Fibroblast of skin of abdomen (primary cell): ENCODE data around the gene IFNL4.
"Not testable (repeated sequence)": the region's sequence is repeated elsewhere in the genome, so short reads cannot be mapped to it uniquely, and the experiment has no call there.

ENCODE experiments used
- DNase-seq: peaks from one replicate; pipeline ENCODE4 v3.0.0-alpha.2; 2013

The IFNL4 gene

DNA sequence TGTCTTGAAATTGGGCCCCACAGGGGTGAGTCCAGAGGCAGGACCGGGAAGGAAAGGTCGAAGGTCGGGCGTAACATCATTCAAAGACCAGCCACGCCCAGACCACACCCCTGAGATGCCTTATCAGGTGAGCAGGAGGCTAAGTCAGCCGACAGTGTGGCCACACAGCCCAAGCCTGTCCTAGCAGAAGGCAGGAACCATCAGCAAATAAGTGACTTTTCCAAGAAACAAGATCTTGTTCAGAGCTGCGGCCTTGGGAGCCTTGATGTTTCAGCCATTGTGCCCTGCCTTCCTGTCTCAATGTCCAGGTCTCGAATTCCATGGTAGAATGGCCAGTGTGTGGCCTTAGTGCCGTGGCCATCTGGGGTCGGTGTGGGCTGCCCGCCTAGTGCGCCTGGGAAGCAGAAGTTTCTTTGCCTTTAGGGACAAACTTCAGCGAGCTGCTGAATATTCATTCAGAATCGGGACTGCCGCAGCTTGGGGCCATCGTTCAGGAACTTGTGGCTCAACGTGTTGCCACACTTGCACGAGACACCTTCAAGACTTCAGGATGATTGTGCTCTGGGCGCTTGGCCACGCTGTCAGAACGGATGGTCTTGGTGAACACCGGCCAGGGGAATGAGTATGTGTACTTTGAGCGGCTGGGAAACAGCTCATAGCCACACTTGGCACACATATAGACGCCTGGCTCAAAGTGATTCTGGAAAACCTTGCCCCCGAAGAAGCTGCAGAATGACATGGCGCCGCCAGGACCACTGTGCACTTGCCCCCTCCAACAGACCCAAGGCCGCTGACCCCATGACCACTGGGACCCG is 6.1 kb upstream of the IFNL4 start:
- DNase-seq, result no peak

DNA sequence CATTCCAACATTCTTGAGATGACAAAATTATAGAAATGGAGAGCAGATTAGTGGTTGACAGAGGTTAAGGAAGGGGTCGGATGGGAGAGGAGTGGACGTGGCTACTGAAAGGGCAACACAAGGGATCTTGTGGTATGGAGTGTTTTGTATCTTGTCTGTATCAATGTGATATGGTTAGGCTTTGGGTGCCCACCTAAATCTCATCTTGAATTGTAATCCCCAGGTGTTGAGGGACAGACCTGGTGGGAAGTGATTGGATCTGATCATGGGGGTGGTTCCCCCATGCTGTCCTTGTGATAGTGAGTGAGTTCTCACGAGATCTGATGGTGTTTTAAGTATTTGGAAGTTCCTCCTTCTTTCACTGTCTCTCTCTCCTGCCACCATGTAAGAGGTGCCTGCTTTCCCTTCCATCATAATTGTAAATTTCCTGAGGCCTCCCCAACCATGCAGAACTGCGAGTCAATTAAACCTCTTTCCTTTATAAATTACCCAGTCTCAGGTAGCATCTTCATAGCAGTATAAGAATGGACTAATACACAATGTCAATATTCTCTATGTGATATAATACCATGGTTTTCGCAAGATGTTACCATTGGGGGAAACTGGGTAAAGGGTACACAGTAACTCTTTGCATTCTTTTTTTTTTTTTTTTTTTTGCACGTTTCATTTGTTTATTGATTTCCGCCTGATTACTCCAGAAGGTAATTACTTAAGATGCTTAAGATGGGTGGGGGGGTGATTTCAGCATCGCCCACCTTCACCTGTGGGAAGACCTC is 4.9 kb upstream of the IFNL4 start:
- DNase-seq, result no peak

DNA sequence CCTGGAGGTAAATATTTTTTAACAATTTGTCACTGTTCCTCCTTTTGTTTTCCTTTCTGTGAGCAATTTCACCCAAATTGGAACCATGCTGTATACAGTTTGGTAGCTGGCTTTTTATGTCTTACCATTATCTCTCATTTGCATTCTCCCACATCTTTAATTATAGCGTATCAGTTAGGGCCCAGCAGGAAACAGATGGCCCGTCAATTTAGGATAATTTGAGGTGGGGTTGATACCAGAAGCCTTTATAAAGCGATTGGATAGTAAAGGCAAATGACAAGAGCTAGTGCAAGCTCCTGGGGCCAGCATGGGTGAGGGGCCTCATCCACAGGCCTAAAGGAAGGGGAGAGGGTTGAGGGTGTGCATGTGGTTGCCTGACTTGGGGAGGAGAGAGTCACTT is 3.8 kb upstream of the IFNL4 start:
- DNase-seq, result no peak

DNA sequence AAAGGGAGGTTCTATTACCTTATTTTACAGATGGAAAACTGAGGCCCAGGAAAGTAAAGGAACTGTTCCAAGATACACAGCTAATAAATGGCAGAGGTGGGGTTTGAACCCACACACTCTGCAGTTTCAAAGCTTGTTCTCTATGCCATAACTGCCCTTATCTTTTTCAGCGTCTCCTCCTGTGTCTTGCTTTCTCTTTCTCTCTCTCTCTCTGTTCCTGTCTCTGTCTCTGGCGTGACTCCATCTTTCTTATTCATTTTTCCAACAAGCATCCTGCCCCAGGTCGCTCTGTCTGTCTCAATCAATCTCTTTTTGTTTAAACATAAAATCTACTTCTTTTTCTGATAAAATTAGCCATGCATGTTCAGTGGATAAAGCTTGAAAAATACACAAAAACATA is 3.2 kb upstream of the IFNL4 start:
- DNase-seq, result no peak

DNA sequence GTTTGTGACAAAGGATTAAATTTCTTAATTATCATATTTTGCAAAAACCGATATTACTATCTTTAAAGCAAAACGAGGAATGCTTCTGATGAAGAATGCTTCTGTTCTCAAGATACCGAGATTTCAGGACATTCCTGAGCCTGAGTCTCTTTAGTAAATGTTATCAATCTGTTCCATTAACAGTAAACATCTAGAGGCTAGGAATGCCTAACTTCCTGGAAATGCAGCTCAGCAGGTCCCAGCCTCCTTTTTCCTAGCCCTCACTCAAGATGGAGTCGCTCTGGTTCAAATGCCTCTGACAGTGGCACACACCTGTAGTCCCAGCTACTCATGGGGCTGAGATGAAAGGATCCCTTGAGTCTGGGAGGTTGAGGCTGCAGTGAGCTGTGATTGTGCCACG is 2.4 kb upstream of the IFNL4 start:
- no peak for DNase-seq

DNA sequence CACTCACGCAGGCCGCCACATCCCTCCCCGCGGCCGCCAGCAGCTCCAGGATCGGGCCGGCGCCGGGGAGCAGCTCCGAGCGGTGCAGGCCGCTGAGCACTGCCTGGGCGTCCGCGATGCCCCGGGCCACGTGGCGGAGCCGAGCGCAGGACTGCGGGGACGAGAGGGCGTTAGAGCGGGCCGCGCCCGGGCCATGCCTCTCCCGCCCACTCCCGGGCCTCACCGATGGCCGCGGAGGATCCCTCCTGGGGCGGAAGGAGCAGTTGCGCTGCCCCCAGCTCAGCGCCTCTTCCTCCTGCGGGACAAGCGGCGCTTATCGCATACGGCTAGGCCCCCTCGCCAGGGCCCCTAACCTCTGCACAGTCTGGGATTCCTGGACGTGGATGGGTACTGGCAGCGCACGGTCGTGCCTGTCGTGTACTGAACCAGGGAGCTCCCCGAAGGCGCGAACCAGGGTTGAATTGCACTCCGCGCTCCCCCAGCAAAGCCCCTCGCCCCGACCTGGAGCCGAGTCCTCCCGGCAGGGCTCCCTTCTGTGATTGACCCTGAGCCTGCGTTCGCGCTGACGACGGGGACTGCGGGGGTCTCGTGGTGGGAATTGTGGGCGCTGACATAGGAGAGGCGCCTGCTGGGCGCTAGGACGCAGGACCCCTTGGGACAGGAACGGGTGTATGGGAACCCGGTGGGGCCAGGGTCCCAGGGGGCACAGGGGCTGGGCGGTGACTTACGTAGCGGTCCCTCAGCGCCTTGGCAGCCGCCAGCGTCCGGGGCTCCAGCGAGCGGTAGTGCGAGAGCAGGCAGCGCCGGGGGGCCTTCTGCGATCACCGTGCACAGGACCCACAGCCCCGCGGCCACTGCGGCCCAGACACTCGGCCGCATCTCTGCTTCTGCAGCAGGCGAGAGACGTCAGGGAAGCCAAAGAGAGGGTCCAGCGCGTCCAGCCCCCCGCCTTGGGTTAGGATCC is 673 bp downstream of the IFNL4 start:
- peak; percentile 4 for DNase-seq

DNA sequence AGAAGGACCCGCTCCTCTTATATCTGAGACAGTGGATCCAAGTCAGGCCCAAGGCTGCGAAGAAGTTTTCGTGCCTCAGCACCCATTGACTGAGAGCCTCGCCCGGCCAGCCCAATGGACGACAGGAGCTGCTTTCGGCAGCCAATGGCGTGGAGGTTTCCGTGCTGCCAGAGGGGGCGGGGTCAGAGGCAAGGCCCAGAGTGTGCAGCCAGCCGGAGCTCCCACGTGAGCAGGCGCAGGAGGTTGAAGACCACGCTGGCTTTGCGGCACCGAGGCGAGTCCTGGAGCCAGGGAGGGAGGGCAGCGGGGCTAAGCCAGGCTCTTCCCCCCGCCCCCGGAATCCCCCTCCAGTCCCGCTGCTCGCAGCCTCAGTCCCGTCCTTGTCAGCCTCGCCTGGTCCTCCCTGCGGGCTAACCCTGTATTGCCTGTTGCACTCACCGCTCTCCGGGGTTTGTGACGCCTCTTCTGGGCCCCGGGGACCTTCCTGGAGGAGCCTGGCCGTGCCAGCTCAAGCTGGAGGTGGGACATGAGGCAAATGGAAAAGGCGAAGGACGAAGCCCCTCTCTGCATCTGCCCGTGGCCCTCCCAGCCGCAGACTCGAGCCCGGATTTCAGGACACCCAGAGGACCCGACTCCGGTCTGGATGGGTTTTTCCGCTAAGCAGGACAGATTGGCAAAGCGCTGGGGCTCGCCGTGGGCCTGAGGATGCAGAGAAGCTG is 1.5 kb downstream of the IFNL4 start:
- DNase-seq, result peak; percentile 13

DNA sequence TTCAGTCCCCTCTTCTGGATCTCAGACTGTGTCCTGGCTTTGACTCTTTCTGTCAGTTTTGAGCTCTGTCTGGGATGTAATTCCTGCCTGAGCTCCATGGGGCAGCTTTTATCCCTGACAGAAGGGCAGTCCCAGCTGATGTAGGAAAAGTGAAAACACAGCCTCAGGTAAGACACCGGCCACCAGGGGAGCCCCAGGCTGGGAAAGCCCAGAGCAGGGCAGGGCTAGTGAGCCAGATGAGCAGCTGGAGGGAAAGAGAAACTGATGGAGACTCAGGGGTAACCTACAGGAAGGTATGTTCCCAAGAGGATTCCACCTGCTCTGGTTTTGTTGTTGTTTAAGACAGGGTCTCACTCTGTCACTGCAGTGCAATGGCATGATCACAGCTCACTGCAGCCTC is 3.5 kb downstream of the IFNL4 start:
- not testable (repeated sequence) for DNase-seq

DNA sequence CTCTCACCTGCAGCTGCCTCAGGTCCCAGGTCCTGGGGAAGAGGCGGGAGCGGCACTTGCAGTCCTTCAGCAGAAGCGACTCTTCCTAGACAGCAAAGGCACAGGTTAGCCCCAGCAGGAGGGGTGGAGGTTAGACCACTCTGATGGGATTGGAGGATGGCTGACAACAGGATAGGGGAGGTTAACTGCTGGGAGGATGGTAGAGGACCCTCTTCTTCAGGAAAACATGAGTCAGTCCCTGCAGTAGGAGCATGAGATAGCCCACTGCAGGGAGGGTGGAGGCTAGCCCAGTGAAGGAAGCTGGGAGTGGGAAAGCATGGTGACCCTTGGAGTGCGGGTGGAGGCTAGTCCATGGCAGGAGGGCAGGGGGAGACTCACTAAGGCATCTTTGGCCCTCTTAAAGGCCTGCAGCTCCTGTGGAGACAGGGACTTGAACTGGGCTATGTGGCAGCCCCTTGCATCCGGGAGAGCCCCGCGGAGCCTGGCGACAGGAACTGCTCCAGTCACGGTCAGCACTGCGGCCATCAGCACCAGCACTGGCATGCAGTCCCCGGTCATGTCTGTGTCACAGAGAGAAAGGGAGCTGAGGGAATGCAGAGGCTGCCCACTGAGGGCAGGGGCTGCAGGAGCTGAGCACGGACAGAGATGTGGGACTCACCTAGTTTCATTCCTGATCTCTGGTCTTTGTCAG is 4.1 kb downstream of the IFNL4 start, which contains the start of gene IFNL3:
IFNL3 (minus strand) TSS at position 597 of the 691 bp plus-strand sequence; CDS start at position 558, 39 bp downstream.
- DNase-seq, result not testable (repeated sequence)

DNA sequence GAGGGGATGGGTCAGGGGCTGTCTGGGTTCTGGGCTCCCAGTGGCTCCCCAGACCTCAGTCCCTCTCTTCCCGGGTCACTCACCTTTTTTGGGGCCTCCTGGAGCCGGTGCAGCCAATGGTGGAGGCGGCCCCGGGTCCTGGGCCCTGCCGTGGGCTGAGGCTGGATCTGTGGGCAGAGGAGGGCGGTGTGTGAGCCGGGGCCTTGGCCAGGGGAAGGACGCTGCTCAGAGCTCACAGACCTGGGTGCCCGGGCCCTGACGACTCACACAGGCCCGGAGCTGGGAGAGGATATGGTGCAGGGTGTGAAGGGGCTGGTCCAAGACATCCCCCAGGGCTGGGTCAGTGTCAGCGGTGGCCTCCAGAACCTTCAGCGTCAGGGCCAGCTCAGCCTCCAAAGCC is 4.9 kb downstream of the IFNL4 start:
- DNase-seq, result not testable (repeated sequence)

DNA sequence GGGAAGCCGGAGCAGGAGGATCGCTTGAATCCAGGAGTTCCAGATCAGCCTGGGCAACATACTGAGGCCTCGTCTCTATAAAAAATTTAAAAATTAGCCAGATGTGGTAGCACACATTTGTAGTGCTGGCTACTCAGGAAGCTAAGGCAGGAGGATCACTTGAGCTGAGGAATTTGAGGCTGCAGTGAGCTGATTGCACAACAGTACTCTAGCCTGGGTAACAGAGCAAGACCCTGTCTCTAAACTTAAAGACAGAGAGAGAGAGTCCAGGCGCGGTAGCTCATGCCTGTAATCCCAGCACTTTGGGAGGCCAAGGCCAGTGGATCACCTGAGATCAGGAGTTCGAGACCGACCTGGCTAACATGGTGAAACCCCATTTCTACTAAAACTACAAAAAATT is 8.2 kb downstream of the IFNL4 start:
- DNase-seq, result no peak

DNA sequence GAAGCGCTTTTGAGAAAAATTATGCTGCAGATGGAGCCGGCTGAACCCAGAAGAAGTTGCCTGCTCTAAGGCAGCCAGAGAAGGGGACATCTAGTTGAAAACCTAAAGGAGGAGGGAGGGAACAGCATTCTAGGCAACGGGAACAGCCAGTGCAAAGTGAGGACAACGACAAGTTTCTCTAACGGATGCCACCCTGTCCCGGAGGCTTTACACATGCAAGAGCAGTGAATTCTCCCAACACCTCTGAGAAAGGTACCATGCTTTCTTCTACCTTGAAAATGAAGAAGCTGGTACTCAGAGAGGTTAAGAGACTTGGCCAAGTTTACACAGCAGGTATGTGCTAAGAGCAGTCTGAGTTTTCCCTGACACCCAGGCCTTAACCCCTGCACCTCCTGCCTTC is 9.7 kb downstream of the IFNL4 start:
- no peak for DNase-seq

DNA sequence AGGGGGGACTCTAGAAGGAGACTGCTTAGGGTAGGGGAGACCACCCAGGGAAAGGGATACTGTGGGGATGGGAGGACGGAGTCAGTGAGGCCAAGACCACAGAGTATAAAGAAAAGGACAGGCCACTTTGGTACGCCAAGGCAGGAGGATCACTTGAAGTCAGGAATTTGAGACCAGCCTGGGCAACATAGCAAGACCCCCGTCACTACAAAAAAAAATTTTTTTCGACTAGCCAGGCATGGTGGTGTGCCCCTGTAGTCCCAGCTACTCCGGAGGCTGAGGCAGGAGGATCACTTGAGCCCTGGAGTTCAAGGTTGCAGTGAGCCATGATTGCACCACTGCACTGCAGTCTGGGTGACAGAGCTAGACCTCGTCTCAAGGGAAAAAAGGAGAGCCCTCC is 10.4 kb downstream of the IFNL4 start:
- no peak for DNase-seq

DNA sequence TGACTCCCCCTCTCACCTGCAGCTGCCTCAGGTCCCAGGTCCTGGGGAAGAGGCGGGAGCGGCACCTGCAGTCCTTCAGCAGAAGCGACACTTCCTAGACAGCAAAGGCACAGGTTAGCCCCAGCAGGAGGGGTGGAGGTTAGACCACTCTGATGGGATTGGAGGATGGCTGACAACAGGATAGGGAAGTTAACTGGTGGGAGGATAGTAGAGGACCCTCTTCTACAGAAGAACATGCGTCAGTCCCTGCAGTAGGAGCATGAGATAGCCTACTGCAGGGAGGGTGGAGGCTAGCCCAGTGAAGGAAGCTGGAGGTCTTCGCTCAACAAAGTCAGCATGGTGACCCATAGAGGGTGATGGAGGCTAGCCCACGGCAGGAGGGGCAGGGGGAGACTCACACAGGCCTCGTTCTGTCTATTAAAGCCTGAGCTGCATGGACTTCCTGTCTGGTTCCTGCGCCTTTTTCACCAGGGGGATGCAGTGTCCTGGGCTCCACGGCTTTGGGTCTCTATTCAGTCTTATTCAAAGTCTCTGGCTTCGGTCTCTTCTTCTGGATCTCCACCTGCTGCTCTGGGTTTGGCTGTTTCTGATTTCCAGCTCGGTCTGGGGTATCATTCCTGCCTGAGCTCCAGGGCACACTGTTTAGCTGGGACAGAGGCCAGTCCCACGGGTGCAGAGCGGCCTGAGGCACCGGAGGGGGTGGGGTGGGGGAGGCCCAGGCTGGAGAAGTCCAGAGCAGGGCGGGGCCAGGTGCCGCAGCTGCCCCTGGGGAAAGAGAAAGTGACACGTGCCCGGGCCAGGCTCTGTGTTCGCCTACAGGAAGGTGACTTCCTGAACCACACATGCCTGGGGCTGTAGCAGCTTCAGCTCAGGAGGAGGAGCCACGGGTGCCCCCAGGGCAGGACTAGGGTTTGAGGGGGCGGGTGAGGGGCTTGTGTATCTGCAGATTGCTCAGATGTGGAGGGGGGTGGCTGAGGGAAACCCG is 11.2 kb downstream of the IFNL4 start:
- no peak for DNase-seq

DNA sequence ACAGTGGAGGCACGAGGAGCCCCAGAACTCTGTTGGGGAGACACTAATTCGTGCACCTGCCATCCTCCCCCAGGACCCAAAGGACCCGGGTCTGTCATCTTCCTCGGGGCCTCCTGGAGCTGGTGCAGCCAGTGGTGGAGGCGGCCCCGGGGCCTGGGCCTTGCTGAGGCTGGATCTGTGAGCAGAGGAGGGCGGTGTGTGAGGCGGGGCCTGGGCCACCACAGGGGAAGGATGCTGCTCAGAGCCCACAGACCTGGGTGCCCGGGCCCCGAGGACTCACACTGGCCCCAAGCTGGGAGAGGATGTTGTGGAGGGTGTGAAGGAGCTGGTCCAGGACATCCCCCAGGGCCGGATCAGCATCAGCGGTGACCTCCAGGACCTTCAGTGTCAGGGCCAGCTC is 12.1 kb downstream of the IFNL4 start:
- DNase-seq, result no peak

DNA sequence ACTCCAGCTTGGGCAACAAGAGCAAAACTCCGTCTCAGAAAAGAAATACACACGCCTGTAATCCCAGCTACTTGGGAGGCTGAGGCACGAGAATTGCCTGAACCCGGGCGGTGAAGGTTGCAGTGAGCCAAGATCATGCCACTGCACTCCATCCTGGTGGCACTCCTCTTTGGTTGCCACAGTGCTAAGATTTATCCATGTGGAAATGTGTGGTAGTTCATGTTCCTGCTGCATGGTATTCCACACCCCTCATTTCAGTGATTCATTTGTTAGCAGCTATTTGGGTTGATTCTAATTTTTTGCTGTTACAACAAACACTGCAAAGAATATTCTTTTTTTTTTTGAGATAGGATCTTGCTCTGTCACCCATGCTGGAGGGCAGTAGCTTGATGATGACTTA is 15.9 kb downstream of the IFNL4 start:
- DNase-seq, result no peak

DNA sequence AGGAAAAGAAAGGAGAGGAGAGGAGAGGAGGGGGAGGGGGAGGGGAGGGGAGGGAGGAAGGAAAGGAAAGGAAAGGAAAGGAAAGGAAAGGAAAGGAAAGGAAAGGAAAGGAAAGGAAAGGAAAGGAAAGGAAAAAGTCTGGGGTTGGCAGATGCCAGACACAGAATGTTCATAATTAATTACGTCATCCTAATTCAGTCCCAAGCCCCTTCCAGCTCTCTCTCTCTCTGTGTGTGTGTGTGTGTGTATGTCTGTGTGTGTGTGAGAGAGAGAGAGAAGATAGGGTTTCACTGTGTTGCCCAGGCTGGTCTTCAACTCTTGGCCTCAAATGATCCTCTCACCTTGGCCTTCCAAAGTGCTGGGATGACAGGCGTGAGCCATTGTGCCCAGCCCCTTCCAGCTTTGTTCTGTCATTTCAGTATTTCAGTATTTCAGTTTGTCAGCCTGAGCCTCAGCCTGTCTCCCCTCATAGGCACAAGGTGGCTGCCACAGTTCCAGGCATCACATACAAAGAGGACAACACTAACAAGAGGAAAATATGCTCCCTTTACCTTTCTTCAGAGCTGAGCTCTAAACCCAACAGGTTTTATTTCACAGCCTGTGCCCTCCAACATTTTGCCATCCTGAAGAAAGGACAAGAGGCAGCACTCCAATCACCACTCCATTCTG is 18.4 kb downstream of the IFNL4 start:
- DNase-seq, result no peak

DNA sequence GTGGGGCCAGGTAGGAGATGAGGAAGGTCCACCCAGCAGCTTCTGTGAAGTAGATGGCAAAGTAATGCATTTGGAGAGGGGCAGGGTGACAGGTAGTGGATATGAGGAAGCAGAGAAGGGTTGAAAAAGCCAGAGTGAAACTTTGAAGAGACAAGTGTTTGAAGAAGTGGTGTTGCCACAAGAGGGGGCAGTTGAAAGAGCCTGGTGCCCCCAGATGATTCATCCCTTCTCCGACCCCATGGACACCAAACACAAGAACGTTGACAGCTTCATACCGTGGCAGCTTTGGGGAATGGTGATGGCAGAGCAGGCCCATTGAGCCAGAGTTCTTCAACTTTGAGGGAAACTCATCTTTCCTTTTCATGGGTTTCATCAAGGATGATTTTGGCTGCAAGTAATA is 23.7 kb downstream of the IFNL4 start:
- DNase-seq, result no peak

DNA sequence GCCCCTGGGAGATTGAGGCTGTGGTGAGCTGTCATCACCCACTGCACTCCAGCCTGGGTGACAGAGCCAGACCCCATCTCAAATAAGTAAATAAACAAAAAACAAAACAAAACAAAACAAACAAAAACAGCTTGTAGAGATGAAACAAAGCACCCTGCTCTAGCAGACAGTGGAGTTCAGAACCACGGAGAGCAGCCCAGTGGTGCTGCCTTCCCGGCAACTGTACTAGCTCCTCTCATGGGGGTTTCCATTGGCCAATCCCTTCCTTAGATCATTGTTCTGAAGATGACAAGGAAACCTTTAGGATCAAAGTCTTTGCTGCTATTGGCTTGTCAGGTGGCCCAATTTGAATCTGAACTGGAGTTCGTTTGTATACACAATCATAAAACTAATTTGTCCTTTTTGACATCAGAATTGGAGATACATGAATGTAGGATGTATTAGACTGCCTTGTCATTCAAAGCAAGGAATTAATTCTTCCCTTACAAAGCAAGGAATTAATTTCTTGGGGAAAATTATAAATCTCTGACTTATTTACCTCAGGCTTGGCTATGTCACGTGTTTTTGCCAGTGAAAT is 24.9 kb downstream of the IFNL4 start:
- DNase-seq, result peak; percentile 13
